ENCODE results near the gene SERPINB1. TPM values are rescaled to one million over a fixed set of nuclear protein-coding genes. Genes with fewer than 3 reads are reported as not detected.
"Not testable (repeated sequence)": the region's sequence is repeated elsewhere in the genome, so short reads cannot be mapped to it uniquely, and the experiment has no call there.

SERPINB1 gene
- total RNA-seq, 1 experiment from 2014 or later, result 1.5 TPM

DNA sequence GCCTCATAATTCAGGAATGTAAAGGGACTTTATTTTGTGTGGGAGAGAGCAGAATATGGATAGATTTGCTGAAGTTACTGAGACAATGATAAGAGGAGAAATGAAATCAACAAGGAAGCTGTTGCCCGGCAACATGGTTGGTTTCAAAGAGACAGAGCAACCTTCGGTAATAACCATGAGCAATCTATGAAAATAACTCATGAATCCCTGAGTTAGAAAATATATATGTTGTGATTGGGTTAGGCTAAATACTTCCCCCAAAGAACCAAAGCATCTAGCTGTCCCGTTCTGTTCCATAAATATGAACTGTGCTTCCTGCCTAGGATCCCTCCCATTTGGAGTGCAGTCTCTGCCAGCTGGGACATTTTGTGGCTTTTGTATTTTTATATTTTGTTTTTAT, 23.1 kb downstream of the SERPINB1 start:
- peak; percentile 61 for DNase-seq (ENCODE audit: low read depth)

DNA sequence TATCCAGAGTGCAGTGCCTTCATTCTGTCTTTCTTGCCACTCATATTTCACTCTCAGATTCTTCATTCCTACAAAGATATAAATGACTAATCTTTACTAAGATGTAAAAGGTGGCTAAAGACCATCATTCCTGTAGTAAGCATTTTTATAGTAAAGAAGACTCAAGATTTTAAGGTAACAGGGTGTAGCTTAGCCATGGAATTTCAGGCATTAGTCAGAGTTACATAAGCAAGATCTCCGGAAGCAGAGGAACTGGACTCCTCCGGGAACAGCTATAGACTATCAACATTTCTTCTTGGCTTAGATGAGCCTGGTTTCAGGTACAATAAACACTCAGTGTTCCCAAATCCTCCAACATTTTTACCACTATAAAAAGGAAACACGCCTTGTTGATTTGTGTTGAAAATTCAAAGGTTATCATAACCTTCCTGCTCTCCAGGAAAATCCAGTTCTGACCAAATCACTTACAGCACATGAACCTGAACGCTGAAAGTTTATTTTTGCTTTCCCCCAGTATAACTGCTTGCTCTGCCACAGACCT, 23.7 kb downstream of the SERPINB1 start:
- DNase-seq (ENCODE audit: low read depth), result peak; percentile 63

DNA sequence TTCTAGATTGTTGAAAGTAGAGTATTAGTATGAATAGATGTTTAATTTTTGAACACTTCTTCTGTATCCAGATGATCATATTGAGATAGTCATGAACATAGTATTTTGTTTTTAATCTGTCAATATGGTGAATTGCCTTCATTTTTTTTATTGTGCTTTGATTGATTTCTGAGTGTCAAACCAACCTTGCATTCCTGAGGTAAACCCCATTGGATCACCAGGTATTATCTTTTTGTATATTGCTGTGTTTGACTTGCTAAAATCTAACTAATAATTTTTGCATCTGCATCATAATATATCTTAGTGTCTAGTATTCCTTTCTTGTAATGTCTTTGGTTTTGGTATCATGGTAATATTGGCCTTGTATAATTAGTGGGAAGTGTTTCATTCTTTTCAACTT, 25.5 kb downstream of the SERPINB1 start:
- DNase-seq (ENCODE audit: low read depth), result no peak

DNA sequence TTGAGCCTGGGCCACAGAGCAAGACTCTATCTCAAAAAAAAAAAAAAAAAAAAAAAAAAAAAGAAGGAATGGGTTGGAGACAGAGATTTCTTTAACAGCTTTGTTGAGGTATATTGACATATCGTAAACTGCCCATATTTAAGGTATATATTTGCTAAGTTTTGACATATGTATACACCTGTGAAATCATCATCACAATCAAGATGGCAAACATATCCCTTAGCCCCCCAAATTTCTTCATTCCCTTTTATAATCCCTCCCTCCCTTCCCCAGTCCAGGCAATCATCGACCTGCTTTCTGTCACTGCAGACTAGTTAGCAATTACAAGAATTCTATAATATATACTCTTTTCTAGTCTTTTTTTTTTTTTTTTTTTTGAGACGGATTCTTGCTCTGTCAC, 29.0 kb downstream of the SERPINB1 start:
- DNase-seq (ENCODE audit: low read depth), result no peak

DNA sequence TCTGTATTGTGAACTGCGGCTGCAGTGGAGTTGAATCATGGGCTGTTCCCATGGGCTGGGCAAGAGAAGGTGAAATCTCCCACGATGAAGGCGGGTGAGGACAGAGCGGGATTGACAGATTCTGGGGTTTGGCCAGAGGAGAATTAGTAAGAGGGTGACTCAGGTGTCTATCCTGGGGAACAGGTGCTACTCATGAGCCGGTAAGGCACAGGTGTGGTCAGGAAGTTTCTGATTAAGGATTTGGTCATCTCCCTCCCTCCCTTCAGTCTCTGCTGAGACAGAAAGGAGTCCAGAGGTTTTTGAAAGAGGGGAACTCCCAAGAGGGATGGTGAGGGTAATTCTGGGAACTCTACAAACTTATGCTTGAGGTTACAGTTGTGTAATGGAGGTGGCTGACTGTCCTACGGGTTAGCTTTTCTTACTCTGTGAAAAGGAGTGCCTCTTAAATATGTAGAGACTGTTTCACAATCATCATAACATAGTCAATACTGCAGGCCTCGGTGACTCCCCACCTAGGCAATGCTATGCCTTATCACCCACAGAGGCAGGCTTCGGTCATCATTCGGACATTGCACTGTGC, 31.5 kb downstream of the SERPINB1 start:
- DNase-seq (ENCODE audit: low read depth), result peak; percentile 20

DNA sequence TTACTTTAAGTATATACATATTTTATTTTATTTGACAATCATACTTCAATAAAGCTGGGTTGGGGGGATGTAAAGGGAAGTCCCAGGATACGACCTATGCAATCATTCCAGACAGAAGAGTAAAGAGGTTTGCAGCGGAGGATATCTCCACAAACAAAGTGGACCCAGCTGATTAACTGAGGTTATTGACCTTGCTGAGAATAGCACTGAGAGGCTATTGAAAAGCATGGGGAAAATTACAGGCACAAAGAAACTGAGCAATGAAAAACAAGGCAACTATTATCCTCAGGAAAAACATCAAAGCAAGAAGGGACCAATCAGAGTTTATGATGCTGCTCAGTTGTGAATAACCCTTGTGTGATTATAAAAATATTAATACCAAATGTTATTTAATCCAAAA, 32.6 kb downstream of the SERPINB1 start:
- DNase-seq (ENCODE audit: low read depth), result no peak

DNA sequence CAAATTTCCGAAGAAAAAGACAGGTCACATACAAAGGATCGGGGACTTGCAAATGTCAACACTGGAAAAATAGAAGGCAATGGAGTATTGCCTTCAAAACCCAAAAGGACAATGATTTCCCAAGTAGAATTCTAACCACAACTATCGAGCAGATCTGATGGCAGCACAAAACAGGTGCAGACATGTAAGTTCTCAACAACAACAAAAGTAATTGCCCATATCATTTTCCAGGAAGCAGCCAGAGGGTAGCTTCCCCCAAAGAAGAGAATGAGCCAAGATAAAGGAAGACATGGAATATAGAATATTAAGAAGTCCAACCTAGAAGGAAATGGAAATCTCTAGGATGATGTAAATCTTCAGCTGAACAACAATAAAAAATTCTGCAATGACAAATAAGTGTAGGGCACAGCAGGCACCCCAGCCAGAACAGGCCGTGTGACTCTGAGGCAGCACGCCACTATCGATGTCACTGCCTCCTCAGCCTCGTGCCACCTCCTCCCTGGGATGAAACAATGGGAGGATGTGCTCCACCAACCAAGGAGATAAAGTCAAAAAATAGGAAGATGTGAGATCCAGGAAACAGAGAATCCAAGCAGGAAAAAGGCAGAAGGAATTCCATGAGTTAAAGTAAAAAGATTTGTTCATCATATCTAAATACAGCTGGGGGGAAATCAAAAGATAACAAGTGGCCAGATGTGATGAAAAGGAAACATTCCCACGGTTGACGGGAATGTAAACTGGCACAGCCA, 34.1 kb downstream of the SERPINB1 start:
- no peak for DNase-seq (ENCODE audit: low read depth)

DNA sequence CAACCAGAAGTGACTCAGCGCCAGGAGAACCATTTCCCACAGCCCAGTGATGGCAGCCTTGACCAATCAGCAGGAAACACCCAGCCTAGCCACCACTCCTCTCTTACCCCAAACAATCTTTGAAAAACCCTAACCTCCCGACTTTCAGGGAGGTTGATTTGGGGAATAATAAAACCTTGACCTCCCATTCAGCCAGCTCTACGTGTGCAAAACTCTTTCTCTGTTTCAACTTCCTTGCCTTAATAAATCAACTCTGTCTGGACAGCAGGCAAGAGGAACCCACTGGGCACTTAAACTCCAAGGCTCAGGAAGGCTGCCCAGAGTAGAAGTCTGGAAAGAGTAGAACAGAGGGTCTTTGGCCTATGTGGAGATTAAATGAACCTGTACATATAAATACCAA, 35.0 kb downstream of the SERPINB1 start:
- DNase-seq (ENCODE audit: low read depth), result no peak

DNA sequence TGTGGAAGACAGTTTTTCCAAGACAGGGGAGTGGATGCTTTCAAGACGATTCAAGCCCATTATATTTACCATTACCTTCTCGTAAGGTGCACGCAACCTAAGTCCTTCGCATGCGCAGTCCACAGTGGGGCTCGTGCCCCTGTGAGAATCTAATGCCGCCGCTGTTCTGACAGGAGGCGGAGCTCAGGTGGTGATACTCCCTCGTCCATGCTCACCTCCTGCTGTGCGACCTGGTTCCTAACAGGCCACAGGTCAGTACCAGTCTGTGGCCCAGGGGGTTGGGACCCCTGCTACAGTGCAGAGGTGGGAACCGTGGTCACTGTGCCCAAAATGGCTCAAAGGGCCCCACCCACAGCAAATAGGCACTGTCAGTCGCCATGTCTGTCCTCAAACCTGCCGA, 36.6 kb downstream of the SERPINB1 start:
- DNase-seq (ENCODE audit: low read depth), result no peak

DNA sequence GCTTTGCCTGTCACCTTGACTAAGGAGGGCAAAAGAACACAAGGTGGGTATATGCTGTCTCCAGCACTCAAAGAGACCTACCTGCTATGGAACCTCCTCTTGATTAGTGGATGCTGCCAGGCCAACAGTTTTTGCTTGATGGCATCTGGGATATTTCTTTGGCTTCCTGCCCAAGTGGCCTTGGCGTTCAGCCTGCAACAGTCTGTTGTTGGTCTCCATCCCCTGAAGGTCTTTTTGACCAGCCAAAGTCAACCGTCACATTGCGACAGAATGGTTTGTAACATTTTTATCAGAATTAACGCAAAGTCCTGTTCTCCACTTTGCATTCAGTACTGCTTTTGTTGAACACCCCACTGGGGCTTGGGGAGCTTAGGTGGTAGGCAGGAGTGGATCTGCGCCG, 37.1 kb downstream of the SERPINB1 start:
- no peak for DNase-seq (ENCODE audit: low read depth)

DNA sequence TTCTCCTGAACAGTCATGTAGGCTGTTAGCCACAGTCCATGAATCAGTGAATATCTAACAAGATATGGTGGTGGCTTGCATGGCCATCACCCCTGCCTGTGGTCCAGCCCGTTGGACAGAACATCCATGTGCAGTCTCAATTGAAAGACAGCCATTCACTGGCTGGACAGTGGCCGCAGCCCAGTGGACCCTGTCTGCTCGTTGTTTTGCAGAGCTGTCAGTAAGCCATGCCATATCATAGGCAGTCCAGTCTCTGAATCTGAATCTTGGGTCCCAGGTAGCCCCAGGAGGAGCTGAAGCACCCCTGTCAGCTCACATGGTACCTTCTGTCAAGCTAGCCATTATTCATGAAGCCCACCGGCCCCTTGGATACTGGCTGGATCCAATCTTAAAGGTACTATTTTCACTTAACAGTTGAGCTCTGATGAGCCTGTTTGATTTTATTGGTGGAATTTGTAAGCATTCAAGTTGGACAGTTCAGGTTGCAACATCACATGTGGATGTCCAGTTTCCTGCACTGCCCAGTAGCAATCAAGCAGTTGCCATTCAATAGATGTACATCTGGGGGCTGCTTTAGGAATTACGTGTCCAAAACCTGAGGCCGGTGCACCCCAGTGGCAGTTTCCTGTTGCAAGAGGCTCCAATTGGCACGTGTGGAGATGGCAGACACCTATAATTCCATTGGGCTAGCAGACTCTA, 37.8 kb downstream of the SERPINB1 start:
- DNase-seq (ENCODE audit: low read depth), result no peak

DNA sequence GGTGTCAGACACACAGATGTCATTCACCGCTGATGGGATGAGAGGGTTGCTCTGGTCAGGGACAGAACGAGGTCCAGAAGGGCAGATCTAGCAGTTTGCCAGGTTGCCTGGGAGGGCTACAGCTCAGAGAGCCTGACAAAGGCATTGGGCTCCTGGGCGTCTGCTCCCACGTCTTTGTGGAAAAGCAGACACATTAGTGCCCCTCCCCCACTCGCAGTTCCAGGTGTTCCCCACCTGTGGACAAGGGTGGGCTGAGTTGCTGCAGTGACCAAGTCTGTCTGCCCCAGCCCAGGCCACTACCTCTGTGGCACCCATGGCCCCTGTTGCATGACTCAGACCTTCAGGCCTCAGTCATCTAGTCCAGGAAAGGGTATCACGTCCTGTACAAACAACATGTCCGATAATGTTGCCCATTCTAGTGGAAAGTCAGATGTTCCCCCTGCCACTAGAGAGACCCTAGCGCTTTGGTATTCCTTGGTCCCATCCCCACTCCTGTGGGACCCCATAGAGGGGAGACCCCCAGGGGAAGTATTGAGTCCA, 39.1 kb downstream of the SERPINB1 start:
- DNase-seq (ENCODE audit: low read depth), result no peak

DNA sequence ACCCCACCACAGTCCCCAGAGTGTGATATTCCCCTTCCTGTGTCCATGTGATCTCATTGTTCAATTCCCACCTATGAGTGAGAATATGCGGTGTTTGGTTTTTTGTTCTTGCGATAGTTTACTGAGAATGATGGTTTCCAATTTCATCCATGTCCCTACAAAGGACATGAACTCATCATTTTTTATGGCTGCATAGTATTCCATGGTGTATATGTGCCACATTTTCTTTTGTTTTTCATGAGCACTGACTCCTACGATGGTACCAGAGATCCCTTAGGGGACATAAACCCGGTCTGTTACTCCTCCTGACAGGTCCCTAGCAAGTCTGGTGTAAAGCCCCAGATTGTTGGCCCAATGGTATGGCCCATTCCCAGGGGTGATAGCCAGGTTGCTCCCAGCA, 40.0 kb downstream of the SERPINB1 start:
- DNase-seq (ENCODE audit: low read depth), result not testable (repeated sequence)

DNA sequence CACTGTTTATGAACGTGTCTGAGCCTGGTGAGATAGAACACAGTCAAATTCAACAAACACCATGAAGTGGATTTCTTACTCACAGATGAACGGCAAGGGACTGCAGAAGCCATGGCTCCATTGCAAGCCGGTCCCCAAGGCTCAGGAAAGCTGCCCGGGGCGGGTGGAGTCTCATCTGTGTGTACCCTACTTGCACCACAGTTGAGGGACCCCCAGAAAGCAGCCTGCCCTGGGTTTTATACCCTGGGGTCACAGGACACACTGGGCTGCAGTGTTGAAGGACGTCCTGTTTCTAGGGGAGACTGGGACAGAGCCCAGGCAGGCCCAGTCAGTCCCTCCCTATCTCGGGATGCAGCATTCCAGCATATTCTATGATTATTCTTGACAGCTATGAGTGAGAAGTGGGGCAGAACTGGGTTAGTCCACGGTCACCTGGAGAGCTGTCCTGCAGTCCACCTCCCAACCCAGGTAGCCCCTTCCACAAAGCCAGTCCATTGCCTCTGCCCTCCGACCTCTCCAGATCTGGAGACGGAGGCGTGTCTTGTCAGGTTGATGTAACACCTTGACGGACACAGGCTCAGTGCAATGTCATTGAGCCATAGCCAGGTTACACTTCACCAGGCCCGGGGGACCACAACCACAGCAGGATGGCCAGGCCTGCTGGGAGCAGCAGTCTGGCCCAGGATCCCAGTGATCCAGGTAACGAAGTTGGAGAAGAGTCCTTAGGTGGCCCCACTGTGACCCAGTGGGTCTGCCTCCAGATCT, 40.9 kb downstream of the SERPINB1 start:
- no peak for DNase-seq (ENCODE audit: low read depth)

DNA sequence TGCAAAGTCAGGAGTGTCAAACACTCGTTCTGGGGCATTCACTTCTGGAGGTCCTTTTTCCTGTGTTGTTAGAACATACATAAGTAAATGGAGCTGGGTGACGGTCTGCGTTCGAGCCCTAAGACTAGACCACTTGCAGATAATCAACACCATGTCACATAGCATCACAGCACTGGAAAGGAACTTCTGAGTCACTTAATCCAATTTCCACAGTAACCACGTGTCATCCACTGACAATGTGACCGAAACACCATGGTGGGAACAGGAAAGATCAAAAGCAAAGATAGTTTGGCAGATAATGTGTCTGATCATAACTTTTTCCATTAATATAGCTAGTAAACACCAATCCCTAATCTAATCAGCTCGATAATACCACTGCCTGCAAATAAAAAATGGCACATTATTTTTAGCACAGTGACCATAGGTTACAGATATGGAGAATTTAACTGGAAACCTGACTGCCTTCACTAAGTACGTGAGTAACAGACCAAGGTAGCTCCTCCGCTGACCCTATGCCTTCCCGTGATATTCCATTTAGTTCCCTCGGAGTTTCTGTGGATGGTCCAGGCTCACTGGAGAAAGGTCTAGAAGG, 41.6 kb downstream of the SERPINB1 start:
- DNase-seq (ENCODE audit: low read depth), result peak; percentile 48

DNA sequence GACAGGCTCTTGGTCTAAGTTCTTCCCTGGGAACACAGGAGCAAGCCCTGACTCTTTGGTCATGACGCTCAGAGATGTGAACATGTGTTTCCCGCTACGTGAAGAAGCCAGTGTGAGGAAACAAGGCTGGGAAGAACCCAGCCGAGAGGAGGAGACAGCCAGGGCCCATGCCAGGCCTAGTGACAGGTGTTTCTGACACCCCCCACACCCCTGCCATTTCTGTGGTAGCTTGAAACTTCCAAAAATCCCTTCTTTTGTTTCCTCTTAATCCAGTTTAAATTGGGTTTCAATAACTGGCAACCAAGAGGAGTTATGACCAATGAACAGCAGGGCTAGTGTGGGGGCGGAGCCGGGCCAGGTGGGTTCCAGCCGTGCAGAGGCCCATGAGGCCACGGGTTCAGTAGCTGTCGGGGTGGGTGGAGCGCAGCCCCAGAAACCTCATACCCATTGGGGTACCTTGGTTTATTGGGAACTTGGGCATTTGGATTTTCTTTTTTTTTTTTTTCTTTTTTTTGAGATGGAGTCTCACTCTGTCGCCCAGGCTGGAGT, 43.0 kb downstream of the SERPINB1 start:
- DNase-seq (ENCODE audit: low read depth), result no peak

DNA sequence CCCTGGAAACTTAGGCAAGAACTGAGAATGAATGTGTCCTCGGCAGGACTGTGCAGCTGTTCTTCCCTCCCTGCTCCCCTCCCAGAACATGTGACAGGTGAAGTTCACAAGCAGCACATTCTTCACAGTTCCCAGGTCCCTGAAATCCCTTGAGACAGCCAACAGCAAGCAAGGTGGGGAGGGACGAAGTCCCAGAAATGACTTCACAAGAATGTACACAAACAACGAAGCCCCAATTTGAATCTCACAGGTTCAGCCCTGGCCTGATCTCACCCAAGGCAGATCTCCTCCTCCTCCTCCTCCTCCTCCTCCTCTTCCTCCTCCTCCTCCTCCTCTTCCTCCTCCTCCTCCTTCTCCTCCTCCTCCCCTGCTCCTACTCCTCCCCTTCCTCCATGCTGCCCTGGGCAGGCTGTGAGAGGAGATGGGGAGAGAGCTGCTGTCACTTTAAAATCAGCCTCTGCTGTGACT, 44.1 kb downstream of the SERPINB1 start:
- no peak for DNase-seq (ENCODE audit: low read depth)

DNA sequence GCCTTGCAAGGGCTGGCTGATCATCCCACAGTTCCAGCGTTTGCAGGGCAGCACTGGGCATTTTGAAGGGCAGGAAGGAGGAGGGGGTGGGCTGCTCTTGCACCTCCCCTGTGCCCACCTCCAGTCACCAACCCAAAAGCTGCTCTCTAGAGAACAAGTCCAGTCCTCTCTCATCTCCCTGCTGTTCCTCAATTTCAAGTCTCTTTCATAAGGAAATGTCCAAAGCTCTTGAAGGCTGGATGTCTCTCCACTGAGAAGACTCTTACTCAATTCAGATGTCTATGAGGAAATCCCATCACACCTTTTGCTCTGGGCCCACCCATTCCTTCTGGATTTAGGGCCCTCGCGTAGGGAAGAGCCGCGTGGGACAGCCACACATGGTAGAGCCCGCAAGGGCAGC, 44.8 kb downstream of the SERPINB1 start:
- DNase-seq (ENCODE audit: low read depth), result no peak

DNA sequence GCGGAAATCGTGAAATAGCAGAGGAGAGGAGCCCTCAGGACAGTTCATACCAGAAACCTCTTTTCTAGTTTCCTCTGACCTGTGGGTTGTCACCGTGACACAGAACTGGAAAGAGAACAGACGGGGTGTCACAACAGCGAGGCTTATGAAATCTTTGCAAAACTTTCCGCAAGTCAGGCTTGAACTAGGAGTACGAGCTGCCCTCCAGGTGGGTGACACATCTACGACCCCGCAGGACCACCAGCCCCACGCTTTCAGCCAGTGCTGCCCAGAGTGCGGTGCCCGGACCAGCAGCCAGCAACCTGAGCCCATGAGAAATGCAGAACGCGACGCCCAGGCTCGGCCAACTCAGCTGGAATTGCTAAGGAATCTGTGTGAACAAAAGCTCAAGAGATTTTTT, 45.7 kb downstream of the SERPINB1 start:
- DNase-seq (ENCODE audit: low read depth), result no peak

DNA sequence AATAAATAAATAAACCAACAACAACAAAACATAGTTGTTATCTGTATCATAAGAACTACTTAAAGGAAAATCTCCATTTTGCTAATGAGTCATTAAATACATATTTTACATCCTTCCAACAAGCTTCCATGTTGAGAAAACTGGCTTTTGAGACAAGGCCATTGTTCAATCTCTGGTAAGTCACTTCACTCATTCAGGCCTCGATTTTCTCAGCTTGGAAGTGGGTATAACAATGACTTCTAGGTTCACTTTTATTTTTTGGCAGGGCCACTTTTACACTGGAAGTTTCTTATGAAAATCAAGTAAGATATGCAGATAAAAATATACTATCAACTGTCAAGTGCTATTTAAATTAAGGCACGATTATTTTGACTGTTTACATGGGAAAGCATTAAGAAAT, 46.5 kb downstream of the SERPINB1 start:
- DNase-seq (ENCODE audit: low read depth), result no peak

DNA sequence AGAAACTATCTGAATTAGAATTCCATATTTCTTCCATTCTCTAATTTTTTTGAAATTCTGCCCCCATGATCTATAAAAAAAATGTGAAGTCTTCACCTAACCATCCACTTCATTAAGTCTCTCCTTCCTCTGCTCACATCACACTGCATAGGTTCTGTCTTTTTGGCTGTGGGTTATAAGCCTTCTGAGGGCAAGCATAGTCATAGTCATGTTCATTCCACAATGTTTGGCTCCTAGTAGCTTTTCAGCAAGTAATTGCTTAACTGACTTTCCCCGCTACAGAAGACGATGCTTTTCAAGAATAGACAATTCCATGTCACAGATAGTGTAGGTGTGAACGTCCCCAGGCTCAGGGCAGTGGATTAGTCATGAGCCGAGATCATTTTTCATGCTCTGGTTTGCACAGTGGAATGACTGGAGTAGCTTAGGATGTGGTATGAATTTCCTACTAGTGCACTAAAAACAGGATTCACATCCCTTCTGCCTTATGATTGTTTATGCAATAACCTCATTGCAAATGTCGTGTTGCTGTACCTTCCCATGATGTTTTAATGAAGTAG, 47.4 kb downstream of the SERPINB1 start:
- peak; percentile 46 for DNase-seq (ENCODE audit: low read depth)

Data from M059J (cell line).